Panc1 (cell line): Measurements from ENCODE around the gene TMPRSS13. TPM values are rescaled to one million over a fixed set of nuclear protein-coding genes. Genes with fewer than 3 reads are reported as not detected.

ENCODE experiments used
- ATAC-seq: fragments of 200-7000 bp; cut with Tn5 transposase; 2 replicates; pipeline ENCODE4 v1.9.1; 2020; ENCODE audit warnings: mild to moderate bottlenecking, moderate library complexity
- BruUV-seq: library from RNA; stranded (reverse); fragments of 400-500 nt; replicated peaks from 2 replicates; lab custom pipeline; 2021; lab: Mats Ljungman, UMichigan
- CTCF ChIA-PET: fragments of 300-600 bp; sonication (Branson Sonifier 250); formaldehyde crosslinking; loops from one replicate; lab custom pipeline; 2022; ENCODE audit warnings: antibody characterized with exemption; lab: Charles Lee
- POLR2A ChIA-PET: fragments of 300-600 bp; sonication (Branson Sonifier 250); formaldehyde crosslinking; loops from one replicate; lab custom pipeline; 2022; ENCODE audit warnings: antibody characterized with exemption; lab: Charles Lee
- DNase-seq: peaks from one replicate; pipeline ENCODE4 v3.0.0-alpha.2; 2010; ENCODE audit warnings: low read depth, low spot score
- H3K27ac ChIP-seq: 2 replicates; pipeline ENCODE4 v1.5.1; 2011; ENCODE audit warnings: mild to moderate bottlenecking, low read length, inconsistent platforms
- H3K27me3 ChIP-seq: fragments of 200-500 bp; sonication (Bioruptor generic); 2 replicates; pipeline ENCODE4 v1.6.0; 2014; ENCODE audit warnings: low read length, inconsistent platforms; ENCODE audit not compliant: control insufficient read depth, insufficient read depth
- H3K36me3 ChIP-seq: fragments of 200-500 bp; sonication (Bioruptor generic); 2 replicates; pipeline ENCODE4 v1.5.1; 2014; ENCODE audit warnings: inconsistent platforms, mild to moderate bottlenecking, low read length, moderate library complexity; ENCODE audit not compliant: control insufficient read depth, insufficient read depth
- H3K4me1 ChIP-seq: 2 replicates; pipeline ENCODE4 v1.5.1; 2011; ENCODE audit warnings: inconsistent platforms, mild to moderate bottlenecking, low read length, moderate library complexity; ENCODE audit not compliant: control insufficient read depth, insufficient read depth
- H3K4me3 ChIP-seq, 2 experiments: 2 replicates each; pipeline ENCODE4 v1.5.1; 2011 to 2012; ENCODE audit warnings: low read depth in 2 of 2, low read length in 2 of 2, mild to moderate bottlenecking in 2 of 2, inconsistent platforms in 1 of 2, moderate library complexity in 1 of 2
- H3K9me3 ChIP-seq: fragments of 200-500 bp; sonication (Bioruptor generic); 2 replicates; pipeline ENCODE4 v1.5.1; 2014; ENCODE audit warnings: low read depth, mild to moderate bottlenecking, inconsistent platforms, low read length, moderate library complexity; ENCODE audit not compliant: control insufficient read depth, insufficient read depth
- POLR2AphosphoS5 ChIP-seq: IDR thresholded peaks from 2 replicates; pipeline ENCODE4 v1.6.1; 2012; ENCODE audit warnings: mild to moderate bottlenecking, low read depth, low read length, moderate library complexity
- REST ChIP-seq, 2 experiments: IDR thresholded peaks; 2 replicates each; pipeline ENCODE4 v1.6.1; 2011 to 2012; ENCODE audit warnings: low read depth in 2 of 2, control low read depth in 1 of 2, low read length in 1 of 2, mild to moderate bottlenecking in 1 of 2, moderate library complexity in 1 of 2; ENCODE audit not compliant: insufficient read depth in 1 of 2
- SIN3A ChIP-seq: IDR thresholded peaks from 2 replicates; pipeline ENCODE4 v1.6.1; 2012; ENCODE audit warnings: low read depth, mild to moderate bottlenecking, low read length, moderate library complexity, borderline replicate concordance; ENCODE audit not compliant: insufficient read depth
- TCF7L2 ChIP-seq: IDR thresholded peaks from 2 replicates; pipeline ENCODE4 v1.6.1; 2011; ENCODE audit warnings: mild to moderate bottlenecking, low read depth, low read length, inconsistent platforms
- in situ Hi-C: cut with HindIII; loops from 2 replicates; pipeline ENCODE4 v1.10.0; 2016; ENCODE audit warnings: low sequenced_read_pairs, low pct_unique_long_range_greater_than_20kb
- intact Hi-C: fragments of 100-400 bp; cut with micrococcal nuclease; formaldehyde crosslinking; loops from one replicate; pipeline ENCODE4 v1.10.0; 2022; ENCODE audit not compliant: unreplicated experiment
- total RNA-seq: library from RNA; stranded (reverse); gene quantifications from one replicate; pipeline ENCODE4 v1.2.1, GENCODE V29; 2021; ENCODE audit not compliant: unreplicated experiment
- TF ChIP-seq, protein P1 (sequence below): fragments of 450-650 bp; IDR thresholded peaks from 2 replicates; pipeline ENCODE4 v1.5.1; 2017; ENCODE audit warnings: mild to moderate bottlenecking

Gene TMPRSS13
- total RNA-seq, 1 experiment from 2014 or later = not detected

- Histone ChIP-seq H3K27ac (no peak overlapping the region), H3K36me3 (no peaks in the 10 kb centered on the region), H3K27me3 (peaks cover 10% of the 10 kb centered on the region), H3K4me1 (no peaks in the 10 kb centered on the region), H3K9me3 (no peaks in the 10 kb centered on the region), H3K4me3 (no peak overlapping the region)
- ChIA-PET POLR2A (no interaction called here), CTCF (interaction anchor here (0.6 to 1.3 kb wide), 2 partner anchors 28 to 29 kb away, joined by 3 to 4 read pairs; no protein-coding TSS in a partner anchor)
- intact Hi-C loops = no loop called here
- in situ Hi-C loops = no loop called here
- DNase-seq = no peak
- TF ChIP-seq SIN3A (no peak), TCF7L2 (no peak), POLR2AphosphoS5 (no peak), REST (IDR thresholded peaks at IDR 0.05; ENCODE audit: insufficient read depth in 1 of 2, low read depth in 2 of 2, low read length in 1 of 2) (no peak)
- TF ChIP-seq, protein P1, sequence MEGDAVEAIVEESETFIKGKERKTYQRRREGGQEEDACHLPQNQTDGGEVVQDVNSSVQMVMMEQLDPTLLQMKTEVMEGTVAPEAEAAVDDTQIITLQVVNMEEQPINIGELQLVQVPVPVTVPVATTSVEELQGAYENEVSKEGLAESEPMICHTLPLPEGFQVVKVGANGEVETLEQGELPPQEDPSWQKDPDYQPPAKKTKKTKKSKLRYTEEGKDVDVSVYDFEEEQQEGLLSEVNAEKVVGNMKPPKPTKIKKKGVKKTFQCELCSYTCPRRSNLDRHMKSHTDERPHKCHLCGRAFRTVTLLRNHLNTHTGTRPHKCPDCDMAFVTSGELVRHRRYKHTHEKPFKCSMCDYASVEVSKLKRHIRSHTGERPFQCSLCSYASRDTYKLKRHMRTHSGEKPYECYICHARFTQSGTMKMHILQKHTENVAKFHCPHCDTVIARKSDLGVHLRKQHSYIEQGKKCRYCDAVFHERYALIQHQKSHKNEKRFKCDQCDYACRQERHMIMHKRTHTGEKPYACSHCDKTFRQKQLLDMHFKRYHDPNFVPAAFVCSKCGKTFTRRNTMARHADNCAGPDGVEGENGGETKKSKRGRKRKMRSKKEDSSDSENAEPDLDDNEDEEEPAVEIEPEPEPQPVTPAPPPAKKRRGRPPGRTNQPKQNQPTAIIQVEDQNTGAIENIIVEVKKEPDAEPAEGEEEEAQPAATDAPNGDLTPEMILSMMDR = no peak
- no peak for ATAC-seq
- BruUV-seq = no TSS peak
Observed at GRCh38 chr11:117917591-117918151, 11.5 kb downstream of the TMPRSS13 start.

GRCh38 chr11:117916956-117917355 lies 12.2 kb downstream of the TMPRSS13 start:
- intact Hi-C loops = no loop called here
- peaks cover 10% of the 10 kb centered on the region for H3K27me3 ChIP-seq

More at GRCh38 chr11:117916956-117917355, 12.2 kb downstream of the TMPRSS13 start:
- ATAC-seq (no peak), DNase-seq (no peak)
- Histone ChIP-seq H3K4me3 (no peak overlapping the region), H3K9me3 (no peaks in the 10 kb centered on the region), H3K4me1 (no peaks in the 10 kb centered on the region), H3K36me3 (no peaks in the 10 kb centered on the region), H3K27ac (no peak overlapping the region)
- CTCF ChIA-PET = interaction anchor here (0.5 to 1.3 kb wide), 3 partner anchors 29 to 125 kb away, joined by 3 to 4 read pairs (median 4); no protein-coding TSS in a partner anchor
- TF ChIP-seq SIN3A (no peak), TCF7L2 (no peak), REST (IDR thresholded peaks at IDR 0.05; ENCODE audit: insufficient read depth in 1 of 2, low read depth in 2 of 2, low read length in 1 of 2) (no peak), POLR2AphosphoS5 (no peak)
- TF ChIP-seq, protein P1 = no peak
- no TSS peak for BruUV-seq
- in situ Hi-C loops = no loop called here
- POLR2A ChIA-PET = interaction anchor here (0.5 kb wide), 1 partner anchor 14 kb away, joined by 3 read pairs; no protein-coding TSS in a partner anchor
